Motor neuron (in vitro differentiated cells): ENCODE data around the gene P3H4. TPM values are rescaled to one million over a fixed set of nuclear protein-coding genes. Genes with fewer than 3 reads are reported as not detected.
"Not testable (repeated sequence)": the region's sequence is repeated elsewhere in the genome, so short reads cannot be mapped to it uniquely, and the experiment has no call there.

Source experiments
- ATAC-seq, 8 experiments: fragments of 200-7000 bp; cut with Tn5 transposase; replicated peaks in 6 of 8; 2 replicates each; pipeline ENCODE4 v1.8.0; 2021; ENCODE audit warnings: mild to moderate bottlenecking in 8 of 8, moderate library complexity in 8 of 8
- H3K27ac ChIP-seq, 2 donors: fragments of 250-450 bp; sonication (Bioruptor Pico); 2 replicates each; pipeline ENCODE4 v1.9.0; 2021; ENCODE audit warnings: antibody characterized with exemption in 2 of 2, mild to moderate bottlenecking in 2 of 2, moderate library complexity in 1 of 2
- H3K4me1 ChIP-seq, 2 donors: fragments of 250-450 bp; sonication (Bioruptor Pico); replicated peaks in 1 of 2; 2 replicates each; pipeline ENCODE4 v1.6.1; 2021; ENCODE audit warnings: antibody characterized with exemption in 2 of 2, mild to moderate bottlenecking in 2 of 2, moderate library complexity in 1 of 2
- H3K4me3 ChIP-seq, 5 donors: fragments of 250-450 bp; sonication (Bioruptor Pico); 2 replicates each; pipeline ENCODE4 v1.9.0; 2021; ENCODE audit warnings: antibody characterized with exemption in 5 of 5, mild to moderate bottlenecking in 5 of 5, moderate library complexity in 4 of 5
- WGBS, 10 experiments: fragments of 450-650 bp; shearing (Covaris generic); methylation state at CpG; one replicate each; pipeline ENCODE4 v1.0.0; 2022; 5-methylcytosine and 5-hydroxymethylcytosine counted together
- in situ Hi-C, 9 experiments: fragments of 400-800 bp; cut with MboI; loops; one replicate each; pipeline ENCODE4 v1.15.0; 2021; ENCODE audit warnings: low sequenced_read_pairs in 9 of 9, low pct_unique_long_range_greater_than_20kb in 2 of 9; ENCODE audit not compliant: unreplicated experiment in 9 of 9
- total RNA-seq, 8 experiments: library from RNA; unstranded; fragments of 300-600 nt; gene quantifications; 2 replicates each; pipeline versions ENCODE4 v1.2.3 to v1.2.4, GENCODE V29; 2022

Gene P3H4, protein sequence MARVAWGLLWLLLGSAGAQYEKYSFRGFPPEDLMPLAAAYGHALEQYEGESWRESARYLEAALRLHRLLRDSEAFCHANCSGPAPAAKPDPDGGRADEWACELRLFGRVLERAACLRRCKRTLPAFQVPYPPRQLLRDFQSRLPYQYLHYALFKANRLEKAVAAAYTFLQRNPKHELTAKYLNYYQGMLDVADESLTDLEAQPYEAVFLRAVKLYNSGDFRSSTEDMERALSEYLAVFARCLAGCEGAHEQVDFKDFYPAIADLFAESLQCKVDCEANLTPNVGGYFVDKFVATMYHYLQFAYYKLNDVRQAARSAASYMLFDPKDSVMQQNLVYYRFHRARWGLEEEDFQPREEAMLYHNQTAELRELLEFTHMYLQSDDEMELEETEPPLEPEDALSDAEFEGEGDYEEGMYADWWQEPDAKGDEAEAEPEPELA
- 10 to 100 TPM; 13.4 to 50.3 (median 20.3) TPM for total RNA-seq

DNA sequence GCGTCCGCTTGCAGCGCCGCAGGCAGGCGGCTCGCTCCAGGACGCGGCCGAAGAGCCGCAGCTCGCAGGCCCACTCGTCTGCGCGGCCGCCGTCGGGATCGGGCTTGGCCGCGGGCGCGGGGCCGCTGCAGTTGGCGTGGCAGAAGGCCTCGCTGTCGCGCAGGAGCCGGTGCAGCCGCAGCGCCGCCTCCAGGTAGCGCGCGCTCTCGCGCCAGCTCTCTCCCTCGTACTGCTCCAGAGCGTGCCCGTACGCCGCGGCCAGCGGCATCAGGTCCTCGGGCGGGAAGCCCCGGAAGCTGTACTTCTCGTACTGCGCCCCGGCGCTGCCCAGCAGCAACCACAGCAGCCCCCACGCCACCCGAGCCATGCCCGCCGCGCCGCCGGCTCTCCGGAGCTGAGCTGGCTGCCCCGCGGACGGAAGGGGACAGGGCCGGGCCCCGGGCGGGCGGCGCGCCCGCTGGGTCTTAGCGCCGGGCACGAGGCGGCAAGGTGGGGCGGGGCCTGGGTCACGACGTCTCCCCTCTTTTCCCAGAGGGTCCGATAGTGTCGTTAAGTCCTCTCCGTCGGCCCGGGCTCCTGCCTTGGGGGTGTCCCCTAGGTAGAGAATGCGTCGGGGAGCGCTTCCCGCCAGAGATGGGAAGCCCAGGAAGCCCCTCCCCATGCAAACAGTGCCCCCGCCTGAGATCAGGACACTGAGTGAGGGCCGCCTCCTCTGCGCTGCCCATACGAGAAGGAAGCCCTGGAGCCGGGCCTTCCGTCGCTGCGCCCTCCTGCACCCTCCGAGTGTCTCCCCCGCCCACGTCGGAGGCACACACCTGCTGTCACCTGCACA lies at the start of gene P3H4:
P3H4 (minus strand) TSS at position 401 of the 832 bp plus-strand sequence; CDS start at position 367, 34 bp downstream.
- H3K27ac ChIP-seq = peak within 1 kb of the TSS; percentile 89 to 93
- in situ Hi-C loops = no loop called here
- ATAC-seq = peak; percentile 68 to 81 (median 72)
- H3K4me1 ChIP-seq = peaks cover 6 to 21% of the 10 kb centered on the region in 2 donors
- peak within 1 kb of the TSS; percentile 77 to 96 (median 80) for H3K4me3 ChIP-seq
- WGBS, 10 experiments = 0 to 4% (median 0%) methylated on average over 4 to 27 of the region's 96 CpGs; no CpG with 5 or more reads in 7 of the 10 experiments

DNA sequence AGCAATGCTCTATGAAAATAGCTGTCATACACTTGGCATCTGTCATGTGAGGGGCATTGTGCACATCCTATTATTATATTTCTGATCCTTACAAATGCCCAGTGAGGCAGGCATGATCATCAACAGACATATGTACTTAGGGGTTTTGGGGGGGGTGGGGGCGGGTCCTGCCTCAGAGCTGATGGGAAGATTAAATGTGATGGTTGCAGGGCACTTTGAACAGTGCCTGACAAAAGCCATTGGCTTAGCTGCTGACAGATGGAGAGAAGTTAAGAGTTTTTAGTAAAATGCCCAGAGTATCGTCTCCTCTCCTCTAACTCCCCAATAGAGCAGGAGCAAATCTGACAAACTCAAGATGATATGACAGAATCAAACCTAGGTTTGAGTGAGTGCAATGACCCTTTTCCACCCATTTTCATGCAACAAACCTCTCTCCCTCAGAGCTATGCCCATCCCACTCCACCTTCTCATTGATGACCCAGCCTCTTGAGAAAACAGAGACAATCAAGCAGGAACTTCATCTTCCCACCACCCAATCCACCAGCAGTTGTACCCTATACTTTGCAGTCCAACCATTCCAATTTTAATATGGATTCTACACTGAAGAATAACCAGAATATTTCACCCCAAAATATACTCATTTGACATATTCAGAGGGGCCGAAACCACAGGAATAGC lies 48.6 kb upstream of the P3H4 start:
- no peak overlapping the region for H3K4me3 ChIP-seq
- ATAC-seq = no peak
- H3K4me1 ChIP-seq = peaks cover 26 to 33% of the 10 kb centered on the region in 2 donors
- in situ Hi-C loops = no loop called here
- WGBS, 10 experiments = 73 to 100% (median 94%) methylated on average over 1 to 2 of the region's 3 CpGs; no CpG with 5 or more reads in 2 of the 10 experiments
- H3K27ac ChIP-seq = no peak overlapping the region

DNA sequence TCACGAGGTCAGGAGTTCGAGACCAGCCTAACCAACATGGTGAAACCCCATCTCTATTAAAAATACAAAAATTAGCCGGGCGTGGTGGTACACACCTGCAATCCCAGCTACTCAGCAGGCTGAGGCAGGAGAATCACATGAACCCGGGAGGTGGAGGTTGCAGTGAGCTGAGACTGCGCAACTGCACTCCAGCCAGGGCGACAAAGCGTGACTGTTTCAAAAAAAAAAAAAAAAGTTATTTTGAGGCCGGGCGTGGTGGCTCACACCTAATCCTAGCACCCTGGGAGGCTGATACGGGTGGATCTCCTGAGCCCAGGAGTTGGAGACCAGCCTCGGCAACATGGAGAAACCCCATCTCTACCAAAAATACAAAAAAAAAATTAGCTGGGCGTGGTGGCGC lies 39.6 kb upstream of the P3H4 start:
- H3K4me3 ChIP-seq, ATAC-seq, H3K4me1 ChIP-seq, H3K27ac ChIP-seq, in situ Hi-C loops: not testable (repeated sequence)
- WGBS, 10 experiments = 70 to 100% (median 93%) methylated on average over 1 to 8 of the region's 14 CpGs; no CpG with 5 or more reads in 3 of the 10 experiments

DNA sequence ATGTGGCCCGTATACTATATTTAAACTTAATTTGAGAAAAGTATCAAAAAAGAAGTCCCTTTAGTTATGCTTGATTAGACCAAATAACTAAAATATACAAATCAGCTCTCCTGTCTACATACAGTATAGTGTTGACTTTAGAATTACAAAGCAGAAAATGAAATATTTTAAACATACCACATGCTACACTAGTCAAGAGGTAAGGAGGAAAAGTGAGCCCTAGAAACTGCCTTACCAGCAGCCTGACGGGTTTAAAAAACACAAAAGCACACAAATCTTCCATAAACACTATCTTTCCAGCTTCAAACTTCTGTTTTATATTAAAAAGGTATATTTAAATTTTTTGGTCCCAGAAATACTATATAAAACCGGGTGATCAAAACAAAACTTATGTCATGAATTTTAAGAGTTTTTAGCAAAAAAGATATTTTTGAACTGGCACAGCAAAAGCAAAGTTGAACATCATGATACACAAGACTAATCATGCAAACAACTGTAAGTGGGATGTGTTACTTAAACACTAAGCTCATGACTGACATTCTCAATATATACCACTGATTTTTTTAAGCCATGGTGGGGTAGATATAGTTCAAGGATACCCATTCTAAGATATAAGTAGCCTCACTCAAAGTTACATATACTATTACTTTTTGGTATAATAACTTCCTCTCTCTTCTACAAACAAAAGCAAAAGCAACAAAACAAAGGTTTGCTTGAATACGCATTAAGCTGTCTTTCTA lies 37.7 kb upstream of the P3H4 start:
- in situ Hi-C loops = loop anchor here in 1 of 9 experiments (25.0 kb wide), 1 partner anchor 112 kb away; the partner anchor contains the start of gene HAP1
- ATAC-seq = no peak
- 65 to 100% (median 81%) methylated on average over 2 to 4 of the region's 4 CpGs; no CpG with 5 or more reads in 1 of the 10 experiments for WGBS, 10 experiments
- Histone ChIP-seq H3K4me3 (no peak overlapping the region), H3K27ac (no peak overlapping the region), H3K4me1 (peaks cover 0 to 9% of the 10 kb centered on the region in 2 donors)

DNA sequence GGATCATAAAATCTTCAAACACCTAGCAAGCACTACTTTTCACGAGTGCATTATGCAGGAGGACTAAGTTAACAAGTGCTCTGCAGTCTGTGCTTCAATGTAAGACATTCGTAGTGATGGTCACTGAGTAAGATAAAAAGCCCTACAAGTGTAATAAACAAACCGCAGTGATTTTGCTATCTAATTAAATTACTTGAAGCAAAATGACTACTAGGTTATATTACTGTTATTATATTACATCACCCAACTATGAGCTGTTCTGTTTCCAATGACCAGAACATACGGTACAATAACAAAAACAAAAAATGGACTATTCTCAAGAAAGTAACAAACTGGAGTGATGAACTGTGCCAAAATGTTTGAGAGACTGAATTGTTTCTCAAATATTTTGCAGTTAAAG lies 37.0 kb upstream of the P3H4 start:
- ATAC-seq = no peak
- 75 to 100% (median 93%) methylated on average over 1 to 4 of the region's 4 CpGs; no CpG with 5 or more reads in 1 of the 10 experiments for WGBS, 10 experiments
- Histone ChIP-seq H3K4me3 (no peak overlapping the region), H3K27ac (no peak overlapping the region), H3K4me1 (peaks cover 0 to 9% of the 10 kb centered on the region in 2 donors)
- in situ Hi-C loops = loop anchor here in 1 of 9 experiments (25.0 kb wide), 1 partner anchor 111 kb away; the partner anchor contains the start of gene HAP1

DNA sequence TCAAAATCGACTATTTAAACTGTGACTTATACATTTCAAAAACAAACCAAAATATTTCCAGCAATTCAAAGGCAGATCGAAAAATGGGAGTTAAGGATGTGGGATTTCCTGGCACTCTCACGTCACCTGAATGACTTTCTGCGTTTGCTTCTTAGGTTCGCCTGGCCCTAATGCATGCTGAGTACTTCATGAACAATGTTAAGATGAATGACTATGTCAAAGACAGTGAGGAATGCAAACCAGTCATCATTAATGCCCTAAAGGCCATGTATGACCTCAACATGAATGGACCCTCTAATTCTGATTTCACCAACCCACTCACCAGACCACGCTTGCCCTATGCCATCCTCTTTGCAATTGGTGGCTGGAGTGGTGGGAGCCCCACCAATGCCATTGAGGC lies 33.2 kb upstream of the P3H4 start:
- no peak for ATAC-seq

DNA sequence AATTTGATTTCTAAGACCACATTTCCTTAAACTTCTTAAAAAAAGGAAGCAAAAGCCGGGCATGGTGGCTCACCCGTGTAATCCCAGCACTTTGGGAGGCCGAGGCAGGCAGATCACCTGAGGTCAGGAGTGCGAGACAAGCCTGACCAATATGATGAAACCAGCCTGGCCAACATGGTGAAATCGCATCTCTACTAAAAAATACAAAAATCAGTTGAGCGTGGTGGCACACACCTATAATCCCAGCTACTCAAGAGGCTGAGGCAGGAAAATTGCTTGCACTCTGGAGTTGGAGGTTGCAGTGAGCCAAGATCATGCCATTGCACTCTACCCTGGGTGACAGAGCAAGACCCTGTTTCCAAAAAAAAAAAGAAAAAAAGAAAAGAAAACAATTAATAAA lies 29.0 kb upstream of the P3H4 start:
- not testable (repeated sequence) for H3K4me3 ChIP-seq
- WGBS, 10 experiments = 86 to 100% (median 96%) methylated on average over 1 to 6 of the region's 6 CpGs; no CpG with 5 or more reads in 2 of the 10 experiments

More for the DNA sequence above, 33.2 kb upstream of the P3H4 start:
- no peak overlapping the region for H3K27ac ChIP-seq
- no peak overlapping the region for H3K4me3 ChIP-seq
- in situ Hi-C loops = loop anchor here in 1 of 9 experiments (25.0 kb wide), 1 partner anchor 108 kb away; the partner anchor contains the start of gene HAP1
- WGBS, 10 experiments = 60 to 100% (median 91%) methylated on average over 1 to 6 of the region's 6 CpGs; no CpG with 5 or more reads in 2 of the 10 experiments
- H3K4me1 ChIP-seq = no peaks in the 10 kb centered on the region

DNA sequence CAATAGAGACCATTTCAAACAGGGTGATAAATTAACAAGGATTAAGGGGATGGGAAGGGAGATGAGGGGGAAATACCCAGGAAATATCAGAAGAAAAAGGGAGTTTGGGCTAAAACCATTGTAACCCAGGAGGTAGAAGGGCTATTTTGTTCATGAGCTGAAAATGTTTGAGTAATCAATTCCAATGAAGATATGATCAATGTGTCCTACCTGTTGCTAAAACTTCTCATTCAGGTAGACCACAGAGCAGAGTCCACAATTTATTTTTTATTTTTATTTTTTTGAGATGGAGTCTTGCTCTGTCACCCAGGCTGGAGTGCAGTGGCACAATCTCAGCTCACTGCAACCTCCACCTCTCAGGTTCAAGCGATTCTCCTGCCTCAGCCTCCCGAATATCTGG lies 27.7 kb upstream of the P3H4 start:
- H3K27ac ChIP-seq, ATAC-seq, H3K4me3 ChIP-seq, H3K4me1 ChIP-seq: not testable (repeated sequence)
- in situ Hi-C loops = loop anchor here in 1 of 9 experiments (25.0 kb wide), 1 partner anchor 102 kb away; the partner anchor contains the start of gene HAP1
- 80 to 100% (median 93%) methylated on average over 1 to 2 of the region's 2 CpGs; no CpG with 5 or more reads in 3 of the 10 experiments for WGBS, 10 experiments

More for the DNA sequence above, 29.0 kb upstream of the P3H4 start:
- not testable (repeated sequence) for H3K27ac ChIP-seq, H3K4me1 ChIP-seq, ATAC-seq
- in situ Hi-C loops = loop anchor here in 1 of 9 experiments (25.0 kb wide), 1 partner anchor 103 kb away; the partner anchor contains the start of gene HAP1

DNA sequence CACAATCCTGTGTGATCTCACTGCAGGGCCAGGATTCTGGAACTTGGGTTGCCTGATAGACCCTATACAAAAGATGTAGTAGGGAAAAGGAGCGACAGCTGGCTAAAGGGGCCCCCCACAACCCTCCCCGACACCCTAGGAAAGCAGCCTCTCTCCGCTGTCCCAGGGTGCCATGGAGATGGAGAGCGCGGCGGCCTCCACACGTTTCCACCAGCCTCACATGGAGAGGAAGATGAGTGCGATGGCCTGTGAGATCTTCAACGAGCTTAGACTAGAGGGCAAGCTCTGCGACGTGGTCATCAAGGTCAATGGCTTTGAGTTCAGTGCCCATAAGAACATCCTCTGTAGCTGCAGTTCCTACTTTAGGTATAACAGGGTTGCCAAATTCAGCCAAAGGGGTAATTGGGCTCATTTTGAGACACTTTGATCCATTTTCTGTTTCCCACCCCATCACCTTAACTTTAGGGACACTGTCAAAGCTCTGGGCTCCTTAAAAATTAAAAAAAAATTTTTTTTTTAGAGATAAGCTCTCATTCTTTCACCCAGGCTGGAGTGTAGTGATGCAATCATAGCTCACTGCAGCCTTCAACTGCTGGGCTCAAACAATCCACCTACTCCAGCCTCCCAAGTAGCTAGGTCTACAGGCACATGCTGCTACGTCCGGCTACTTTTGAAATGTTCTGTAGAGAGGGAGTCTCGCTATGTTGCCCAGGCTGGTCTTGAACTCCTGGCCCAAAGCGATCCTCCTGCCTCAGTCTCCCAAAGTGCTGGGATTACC lies 26.2 kb upstream of the P3H4 start, which contains the start of gene KLHL10:
KLHL10 (plus strand) TSS at position 65 of the 778 bp plus-strand sequence; CDS start at position 173, 108 bp downstream.
- 76 to 100% (median 95%) methylated on average over 1 to 12 of the region's 15 CpGs for WGBS, 10 experiments
- H3K4me3 ChIP-seq = peak within 1 kb of the TSS in 2 of 5 donors; percentile 88 to 99
- ATAC-seq = no peak
- in situ Hi-C loops = loop anchor here in 1 of 9 experiments (25.0 kb wide), 1 partner anchor 101 kb away; the partner anchor contains the start of gene HAP1
- peaks cover 8 to 10% of the 10 kb centered on the region in 2 donors for H3K4me1 ChIP-seq
- H3K27ac ChIP-seq = no peak within 1 kb of the TSS

DNA sequence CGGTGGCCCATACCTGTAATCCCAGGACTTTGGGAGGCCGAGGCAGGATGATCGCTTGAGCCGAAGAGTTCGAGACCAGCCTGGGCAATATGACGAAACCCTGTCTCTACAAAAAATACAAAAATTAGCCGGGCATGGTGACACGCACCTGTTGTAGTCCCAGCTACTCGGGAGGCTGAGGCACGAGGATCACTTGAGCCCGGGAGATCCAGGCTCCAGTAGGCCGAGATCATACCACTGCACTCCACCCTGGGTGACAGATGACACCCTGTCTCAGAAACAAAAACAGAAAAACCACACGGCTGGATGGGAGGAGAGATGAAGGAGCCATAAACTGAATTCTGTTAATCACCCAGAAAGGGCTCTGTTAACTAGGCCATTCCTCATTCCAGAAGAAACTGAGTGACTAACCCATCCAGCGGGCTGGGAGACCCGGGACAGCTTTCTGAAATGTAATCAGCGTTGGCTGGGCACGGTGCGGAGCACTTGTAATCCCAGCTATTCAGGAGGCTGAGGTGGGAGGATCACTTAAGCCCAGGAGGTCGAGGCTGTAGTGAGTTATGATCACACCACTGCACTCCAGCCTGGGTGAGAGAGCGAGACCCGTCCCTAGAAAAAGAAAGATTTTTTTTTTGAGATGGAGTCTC lies 24.9 kb upstream of the P3H4 start:
- H3K4me3 ChIP-seq = peak overlapping the region; percentile 74 to 99 (median 87)
- H3K27ac ChIP-seq = no peak overlapping the region
- in situ Hi-C loops = loop anchor here in 1 of 9 experiments (25.0 kb wide), 1 partner anchor 99 kb away; the partner anchor contains the start of gene HAP1
- peaks cover 8 to 10% of the 10 kb centered on the region in 2 donors for H3K4me1 ChIP-seq
- ATAC-seq = no peak
- 25 to 100% (median 69%) methylated on average over 1 to 13 of the region's 21 CpGs; no CpG with 5 or more reads in 1 of the 10 experiments for WGBS, 10 experiments
